ENCODE measurements around the gene BNIP3. TPM values are rescaled to one million over a fixed set of nuclear protein-coding genes. Genes with fewer than 3 reads are reported as not detected.

BNIP3 gene
- total and polyA plus RNA-seq, 2 donors = 24.1 to 50.5 TPM

DNA sequence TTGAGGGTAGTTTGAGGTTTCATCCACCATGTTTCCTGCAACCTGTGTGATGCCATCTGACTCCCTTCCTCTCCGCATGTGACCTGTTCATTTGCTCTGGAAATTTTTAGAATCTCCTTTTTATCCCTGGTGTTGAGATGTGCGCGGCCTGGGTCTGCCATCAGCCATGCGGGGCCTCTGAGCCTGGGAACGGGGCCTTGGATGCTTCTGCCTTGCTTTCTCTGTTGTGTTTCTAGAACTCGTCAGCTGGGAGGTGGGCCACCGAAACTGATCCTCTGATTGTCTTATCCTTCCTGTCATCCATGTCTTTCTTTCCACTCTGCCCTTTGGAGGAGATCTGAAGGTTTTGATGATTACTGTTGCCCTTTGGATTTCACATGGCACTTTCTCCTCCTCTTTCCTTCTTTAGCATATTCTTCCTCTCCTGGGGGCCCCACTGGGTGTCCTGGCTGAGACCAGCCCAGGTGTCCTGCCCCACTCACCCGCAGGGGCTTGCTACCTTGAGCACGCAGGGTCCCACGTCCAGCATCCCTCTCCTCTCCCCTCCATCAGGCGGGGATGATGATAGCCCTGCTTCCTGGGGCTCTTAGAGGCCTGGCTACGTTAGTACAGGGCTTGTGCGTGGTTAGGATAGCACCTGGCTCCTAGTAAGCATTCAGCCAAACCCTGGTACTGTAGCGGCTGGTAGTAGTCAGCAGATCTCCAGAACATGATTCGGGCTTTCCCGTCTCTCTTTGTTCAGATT is 51.0 kb downstream of the BNIP3 start:
- H3K4me3 ChIP-seq (ENCODE audit: low read depth, low read length) = no peak overlapping the region
- H3K4me1 ChIP-seq (ENCODE audit: insufficient read depth) = no peaks in the 10 kb centered on the region
- H3K27ac ChIP-seq (ENCODE audit: low read depth) = no peak overlapping the region
- no peaks in the 10 kb centered on the region for H3K36me3 ChIP-seq (ENCODE audit: insufficient read depth)
- no peak for DNase-seq (ENCODE audit: extremely low spot score)
- WGBS = 96% methylated on average over 16 of the region's 16 CpGs

DNA sequence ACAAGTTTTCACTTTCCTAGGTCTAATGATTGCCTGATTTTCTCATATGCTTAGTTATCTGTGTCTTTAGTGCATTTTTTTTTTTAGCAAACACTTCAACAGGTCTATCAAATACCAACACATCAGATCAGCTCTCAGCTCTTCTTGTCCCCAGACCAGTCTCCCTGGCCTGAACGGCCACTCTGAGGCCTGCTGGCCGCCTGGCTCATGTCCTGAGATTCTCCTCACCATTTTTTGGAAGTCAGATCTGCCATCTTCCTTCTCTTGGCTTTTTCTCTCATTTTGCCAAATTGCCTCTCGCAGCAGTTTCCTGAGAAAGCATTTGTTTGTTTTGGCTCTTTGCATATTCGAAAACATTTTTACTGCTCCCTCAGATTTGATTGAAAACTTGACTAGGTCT is 51.6 kb downstream of the BNIP3 start:
- no peak for DNase-seq (ENCODE audit: extremely low spot score)
- Histone ChIP-seq H3K4me1 (ENCODE audit: insufficient read depth) (no peaks in the 10 kb centered on the region), H3K27ac (ENCODE audit: low read depth) (no peak overlapping the region), H3K4me3 (ENCODE audit: low read depth, low read length) (no peak overlapping the region), H3K36me3 (ENCODE audit: insufficient read depth) (no peaks in the 10 kb centered on the region)
- WGBS = 88% methylated on average over 4 of the region's 4 CpGs

GRCh38 chr10:131929122-131929845 is 52.4 kb downstream of the BNIP3 start:
- 84% methylated on average over 23 of the region's 23 CpGs for WGBS
- no peaks in the 10 kb centered on the region for H3K4me1 ChIP-seq (ENCODE audit: insufficient read depth)
- no peak overlapping the region for H3K27ac ChIP-seq (ENCODE audit: low read depth)
- H3K36me3 ChIP-seq (ENCODE audit: insufficient read depth) = no peaks in the 10 kb centered on the region
- no peak overlapping the region for H3K4me3 ChIP-seq (ENCODE audit: low read depth, low read length)
- no peak for DNase-seq (ENCODE audit: extremely low spot score)

DNA sequence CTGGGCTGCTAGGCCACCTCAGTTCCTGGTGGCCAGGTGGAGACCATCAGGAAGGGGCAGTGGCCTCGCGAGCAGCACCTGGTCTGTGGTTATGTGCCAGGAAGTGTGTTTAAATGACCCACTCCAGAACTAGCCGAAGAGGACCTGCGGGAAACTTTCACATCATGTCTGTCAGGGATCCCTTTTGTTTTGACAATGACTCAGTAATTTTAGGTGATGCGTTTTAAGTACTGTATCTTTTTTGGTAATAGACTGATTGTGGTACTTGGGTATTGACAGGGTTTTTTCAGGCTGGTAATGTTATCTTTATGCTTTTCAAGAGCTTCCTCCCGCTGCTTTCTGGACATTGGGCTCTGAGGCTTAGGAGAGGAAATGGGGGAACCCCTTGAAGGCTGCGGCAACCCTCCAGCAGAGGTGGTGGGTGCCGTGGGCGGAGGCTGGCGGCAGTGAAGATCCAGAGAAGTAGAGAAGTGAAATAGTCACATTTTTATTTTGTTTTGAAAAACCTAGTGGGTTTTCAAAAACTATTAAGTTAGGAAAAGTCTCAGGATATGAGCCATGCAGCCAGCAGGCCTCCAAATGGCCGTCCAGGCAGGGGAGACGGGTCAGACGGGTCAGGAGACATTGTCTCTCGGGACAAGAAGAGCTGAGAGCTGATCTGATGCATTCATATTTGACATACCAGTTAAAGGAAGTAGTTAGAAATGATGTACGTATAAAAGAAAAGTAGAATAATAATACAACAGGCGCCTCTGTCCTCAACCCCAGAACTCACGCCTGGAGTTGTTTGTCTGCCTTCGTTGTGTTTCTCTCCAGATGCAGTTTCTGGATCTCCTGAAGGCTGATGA is 53.3 kb downstream of the BNIP3 start:
- no peak overlapping the region for H3K27ac ChIP-seq (ENCODE audit: low read depth)
- no peak for DNase-seq (ENCODE audit: extremely low spot score)
- H3K4me1 ChIP-seq (ENCODE audit: insufficient read depth) = no peaks in the 10 kb centered on the region
- H3K36me3 ChIP-seq (ENCODE audit: insufficient read depth) = no peaks in the 10 kb centered on the region
- WGBS = 81% methylated on average over 18 of the region's 18 CpGs
- no peak overlapping the region for H3K4me3 ChIP-seq (ENCODE audit: low read depth, low read length)

DNA sequence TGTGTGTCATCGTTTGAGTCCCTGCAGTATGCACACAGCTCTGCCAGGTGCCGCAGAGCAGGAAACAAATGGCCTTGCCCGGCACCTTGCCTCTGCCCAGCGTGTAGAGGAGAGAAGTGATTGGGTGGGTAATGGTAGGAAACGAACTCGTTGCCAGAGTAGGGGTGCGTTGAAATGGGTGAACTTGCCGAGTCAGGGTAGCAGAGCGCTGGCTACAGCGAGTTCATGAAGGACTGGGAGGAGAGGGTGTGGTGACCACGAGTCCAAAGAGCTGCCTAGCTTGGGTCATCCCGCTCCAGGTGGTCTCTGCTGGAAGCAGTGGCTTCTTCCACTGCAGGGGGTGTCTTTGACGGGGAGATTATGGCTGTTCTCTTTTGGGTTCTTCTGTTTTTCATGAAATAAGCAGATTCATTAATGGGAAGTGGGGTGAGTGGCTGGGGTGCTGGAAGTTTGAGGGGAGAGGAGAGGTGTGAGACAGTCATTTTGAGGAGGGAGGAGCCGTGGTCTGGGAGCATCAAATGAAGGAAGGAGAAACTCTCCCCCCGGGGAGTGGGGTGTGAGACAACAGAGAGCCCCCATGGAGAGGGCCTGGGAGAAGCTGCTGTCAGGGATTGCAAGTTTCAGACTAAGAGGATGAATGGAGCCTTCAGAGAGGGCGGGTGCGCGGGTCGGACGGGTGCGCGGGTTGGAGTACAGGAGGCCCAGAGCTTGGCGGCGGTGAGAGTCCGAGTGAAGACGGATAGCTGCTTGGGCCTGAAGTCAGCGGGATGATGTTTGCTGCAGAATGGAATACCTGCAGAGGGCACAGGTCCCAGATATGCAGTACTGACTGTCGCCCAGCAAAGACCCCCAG is 54.8 kb downstream of the BNIP3 start:
- no peak overlapping the region for H3K4me3 ChIP-seq (ENCODE audit: low read depth, low read length)
- H3K36me3 ChIP-seq (ENCODE audit: insufficient read depth) = no peaks in the 10 kb centered on the region
- 95% methylated on average over 28 of the region's 28 CpGs for WGBS
- no peak overlapping the region for H3K27ac ChIP-seq (ENCODE audit: low read depth)
- no peaks in the 10 kb centered on the region for H3K4me1 ChIP-seq (ENCODE audit: insufficient read depth)
- no peak for DNase-seq (ENCODE audit: extremely low spot score)

DNA sequence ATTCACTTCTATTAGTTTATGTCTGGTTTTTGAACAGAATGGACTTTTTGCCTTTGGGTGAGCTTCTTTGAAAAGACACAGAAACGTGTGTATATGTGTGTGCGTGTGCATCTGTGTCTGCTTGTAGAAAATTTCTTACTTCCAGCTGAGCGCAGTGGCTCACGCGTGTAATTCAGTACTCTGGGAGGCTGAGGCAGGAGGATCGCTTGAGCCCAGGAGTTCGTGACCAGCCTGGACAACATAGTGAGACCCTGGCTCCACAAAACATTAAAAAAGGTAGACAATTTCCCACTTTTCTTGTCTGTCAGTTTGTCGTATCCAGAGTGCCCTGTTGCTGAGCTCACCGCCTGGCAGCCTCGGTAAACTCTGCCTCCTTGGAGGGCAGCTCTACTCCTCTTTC is 55.5 kb downstream of the BNIP3 start:
- WGBS = 97% methylated on average over 10 of the region's 10 CpGs
- no peak for DNase-seq (ENCODE audit: extremely low spot score)
- H3K4me1 ChIP-seq (ENCODE audit: insufficient read depth) = no peaks in the 10 kb centered on the region
- H3K4me3 ChIP-seq (ENCODE audit: low read depth, low read length) = no peak overlapping the region
- no peak overlapping the region for H3K27ac ChIP-seq (ENCODE audit: low read depth)
- no peaks in the 10 kb centered on the region for H3K36me3 ChIP-seq (ENCODE audit: insufficient read depth)

DNA sequence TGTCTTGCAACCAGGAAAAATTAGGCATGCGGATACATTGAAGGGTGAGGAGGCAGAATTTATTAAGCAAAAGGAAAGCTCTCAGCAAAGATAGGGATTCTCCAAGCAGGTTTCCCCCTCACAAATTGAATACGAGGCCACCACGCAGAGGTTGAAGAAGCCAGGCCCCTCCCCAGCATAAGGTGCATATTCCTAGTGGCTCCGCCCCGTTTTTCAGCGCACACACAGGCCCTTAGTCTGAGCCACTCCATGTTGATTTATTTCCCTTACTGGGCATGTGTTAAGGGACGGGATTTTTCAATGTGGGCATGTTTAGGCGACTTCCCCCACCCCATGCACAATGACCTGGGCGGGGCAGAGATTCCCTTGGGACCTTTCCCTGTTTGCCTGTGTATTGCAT is 56.0 kb downstream of the BNIP3 start:
- H3K36me3 ChIP-seq (ENCODE audit: insufficient read depth) = no peaks in the 10 kb centered on the region
- 96% methylated on average over 9 of the region's 9 CpGs for WGBS
- no peaks in the 10 kb centered on the region for H3K4me1 ChIP-seq (ENCODE audit: insufficient read depth)
- no peak for DNase-seq (ENCODE audit: extremely low spot score)
- H3K27ac ChIP-seq (ENCODE audit: low read depth) = no peak overlapping the region
- H3K4me3 ChIP-seq (ENCODE audit: low read depth, low read length) = no peak overlapping the region

GRCh38 chr10:131925011-131925649 is 56.6 kb downstream of the BNIP3 start:
- H3K27ac ChIP-seq (ENCODE audit: low read depth) = no peak overlapping the region
- no peaks in the 10 kb centered on the region for H3K36me3 ChIP-seq (ENCODE audit: insufficient read depth)
- H3K4me1 ChIP-seq (ENCODE audit: insufficient read depth) = no peaks in the 10 kb centered on the region
- no peak overlapping the region for H3K4me3 ChIP-seq (ENCODE audit: low read depth, low read length)
- no peak for DNase-seq (ENCODE audit: extremely low spot score)

DNA sequence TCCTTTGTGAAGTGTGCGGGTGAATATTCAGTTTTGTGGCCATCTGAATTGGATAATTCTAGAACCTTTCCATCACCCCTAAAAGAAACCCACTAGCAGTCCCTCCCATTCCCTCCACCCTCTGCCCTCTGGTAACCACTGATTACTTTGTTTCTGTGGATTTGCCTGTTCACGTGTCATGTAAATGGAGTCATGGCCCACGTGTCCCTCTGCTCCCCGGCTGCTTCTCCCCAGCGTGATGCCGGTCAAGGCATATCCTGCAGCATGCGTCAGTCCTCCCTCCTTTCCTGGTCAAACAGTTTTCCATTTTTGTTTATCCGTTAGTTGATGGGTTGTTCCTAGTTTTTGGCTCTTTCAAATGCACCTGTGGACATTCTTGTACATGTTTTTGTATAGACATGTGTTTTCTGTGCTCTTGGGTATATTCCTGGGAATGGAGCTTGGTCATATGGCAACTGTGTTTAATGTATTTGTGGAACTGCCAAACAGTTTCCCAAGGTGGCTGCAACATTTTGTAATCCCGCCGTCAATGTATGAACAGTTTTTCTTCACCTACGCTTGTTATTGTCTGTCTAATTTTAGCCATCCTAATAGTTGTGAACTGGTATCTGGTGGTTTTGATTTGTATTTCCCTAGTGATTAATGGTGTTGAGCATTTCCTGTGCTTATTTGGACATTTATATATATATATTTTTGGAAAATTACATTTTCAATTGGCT is 58.5 kb downstream of the BNIP3 start:
- 92% methylated on average over 11 of the region's 11 CpGs for WGBS
- H3K36me3 ChIP-seq (ENCODE audit: insufficient read depth) = no peaks in the 10 kb centered on the region
- no peak for DNase-seq (ENCODE audit: extremely low spot score)
- no peaks in the 10 kb centered on the region for H3K4me1 ChIP-seq (ENCODE audit: insufficient read depth)
- no peak overlapping the region for H3K4me3 ChIP-seq (ENCODE audit: low read depth, low read length)
- H3K27ac ChIP-seq (ENCODE audit: low read depth) = no peak overlapping the region

DNA sequence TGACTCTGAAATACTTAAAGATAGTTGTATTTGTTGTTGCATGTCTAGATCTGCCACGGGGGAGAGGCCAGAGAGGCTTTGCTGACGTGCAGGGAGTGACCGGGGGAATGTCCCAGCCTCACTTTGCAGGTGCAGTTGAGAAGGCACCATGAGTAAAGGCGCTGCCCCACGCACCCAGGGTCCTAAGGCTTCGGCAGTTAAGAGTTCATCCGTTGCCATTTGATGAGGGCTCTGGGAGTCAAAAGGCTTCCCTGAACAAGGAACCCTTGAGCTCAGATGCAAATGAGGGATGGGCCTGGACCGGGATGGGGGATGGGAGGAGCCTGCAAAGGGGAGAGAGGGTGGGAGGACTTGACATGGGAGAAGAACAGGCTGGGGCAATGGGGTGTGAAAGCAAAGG is 60.5 kb downstream of the BNIP3 start:
- H3K36me3 ChIP-seq (ENCODE audit: insufficient read depth) = no peaks in the 10 kb centered on the region
- H3K4me1 ChIP-seq (ENCODE audit: insufficient read depth) = no peaks in the 10 kb centered on the region
- H3K27ac ChIP-seq (ENCODE audit: low read depth) = peak overlapping the region; percentile 78
- no peak overlapping the region for H3K4me3 ChIP-seq (ENCODE audit: low read depth, low read length)
- DNase-seq (ENCODE audit: extremely low spot score) = peak; percentile 47
- 75% methylated on average over 8 of the region's 8 CpGs for WGBS

DNA sequence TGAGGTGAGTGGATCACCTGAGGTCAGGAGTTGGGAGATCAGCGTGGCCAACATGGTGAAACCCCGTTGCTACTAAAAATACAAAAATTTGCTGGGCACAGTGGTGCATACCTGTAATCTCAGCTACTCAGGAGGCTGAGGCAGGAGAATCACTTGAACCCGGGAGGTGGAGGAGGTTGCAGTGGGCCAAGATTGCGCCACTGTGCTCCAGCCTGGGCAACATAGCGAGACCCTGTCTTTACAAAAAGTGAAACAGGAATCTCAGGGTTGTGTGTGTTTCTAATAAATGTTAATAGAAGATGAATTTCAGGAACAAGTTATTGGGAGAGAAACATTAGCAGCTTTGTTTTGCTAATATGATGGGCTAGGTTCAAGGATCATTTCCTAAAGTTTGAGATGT is 61.0 kb downstream of the BNIP3 start:
- no peak overlapping the region for H3K4me3 ChIP-seq (ENCODE audit: low read depth, low read length)
- WGBS = 83% methylated on average over 5 of the region's 5 CpGs

GRCh38 chr10:131920151-131920550 is 61.6 kb downstream of the BNIP3 start:
- Histone ChIP-seq H3K4me3 (ENCODE audit: low read depth, low read length) (no peak overlapping the region), H3K36me3 (ENCODE audit: insufficient read depth) (no peaks in the 10 kb centered on the region), H3K27ac (ENCODE audit: low read depth) (no peak overlapping the region), H3K4me1 (ENCODE audit: insufficient read depth) (no peaks in the 10 kb centered on the region)
- DNase-seq (ENCODE audit: extremely low spot score) = no peak
- WGBS = 92% methylated on average over 11 of the region's 11 CpGs

More for the DNA sequence above, 61.0 kb downstream of the BNIP3 start:
- no peak overlapping the region for H3K27ac ChIP-seq (ENCODE audit: low read depth)
- no peak for DNase-seq (ENCODE audit: extremely low spot score)
- H3K4me1 ChIP-seq (ENCODE audit: insufficient read depth) = no peaks in the 10 kb centered on the region
- no peaks in the 10 kb centered on the region for H3K36me3 ChIP-seq (ENCODE audit: insufficient read depth)
